Measurements from ENCODE around the gene KCNJ6. TPM values are rescaled to one million over a fixed set of nuclear protein-coding genes. Genes with fewer than 3 reads are reported as not detected.
"Not testable (repeated sequence)": the region's sequence is repeated elsewhere in the genome, so short reads cannot be mapped to it uniquely, and the experiment has no call there.

KCNJ6 gene
- total and polyA plus RNA-seq, 4 donors = 0.01 TPM; not detected in 3

- no peak for TF ChIP-seq MAX (IDR thresholded peaks at IDR 0.05)
- no peak for TF ChIP-seq FOXA2 (IDR thresholded peaks at IDR 0.05)
- TF ChIP-seq REST (IDR thresholded peaks at IDR 0.05) = no peak
These were observed 336.9 kb downstream of the KCNJ6 start (continued) for GRCh38 chr21:37579356-37579755.

- Histone ChIP-seq H3K9ac (ENCODE audit: low read depth in 1 of 2, low read length in 2 of 2) (no peak overlapping the region), H3K4me3 (ENCODE audit: low read depth in 1 of 3, low read length in 3 of 3) (no peak overlapping the region), H3K27ac (ENCODE audit: low read depth in 1 of 2, low read length in 2 of 2) (no peak overlapping the region), H3K4me1 (ENCODE audit: control insufficient read depth in 4 of 4, insufficient read depth in 4 of 4, low read length in 3 of 4) (no peaks in the 10 kb centered on the region), H3K27me3 (ENCODE audit: control insufficient read depth in 4 of 4, insufficient read depth in 4 of 4, low read length in 3 of 4) (no peaks in the 10 kb centered on the region), H3K9me3 (ENCODE audit: control insufficient read depth in 4 of 4, low read length in 3 of 4) (peaks cover 0 to 7% (median 0%) of the 10 kb centered on the region in 4 donors), H3K36me3 (ENCODE audit: control insufficient read depth in 4 of 4, insufficient read depth in 3 of 4, low read depth in 1 of 4, low read length in 3 of 4) (no peaks in the 10 kb centered on the region)
- no peak for DNase-seq (ENCODE audit: low spot score)
- WGBS = 92% methylated on average over 2 of the region's 2 CpGs
- TF ChIP-seq RAD21 (IDR thresholded peaks at IDR 0.05) (no peak), RXRA (IDR thresholded peaks at IDR 0.05) (no peak), JUND (IDR thresholded peaks at IDR 0.05) (no peak), ZBTB33 (IDR thresholded peaks at IDR 0.05) (no peak), EGR1 (IDR thresholded peaks at IDR 0.05; ENCODE audit: low read depth in 2 of 2) (no peak), NR2F2 (IDR thresholded peaks at IDR 0.05) (no peak), SP1 (IDR thresholded peaks at IDR 0.05) (no peak), MAX (IDR thresholded peaks at IDR 0.05) (no peak), YY1 (IDR thresholded peaks at IDR 0.05) (no peak), CTCF (IDR thresholded peaks at IDR 0.05; ENCODE audit: low read depth, low read length, missing input control) (no peak), TAF1 (conservative IDR thresholded peaks at IDR 0.05) (no peak), HNF4A (conservative IDR thresholded peaks at IDR 0.05) (no peak), GABPA (IDR thresholded peaks at IDR 0.05 in 1 of 2, conservative IDR thresholded peaks at IDR 0.05 in 1 of 2) (no peak), ATF3 (IDR thresholded peaks at IDR 0.05) (no peak)
These were observed 337.7 kb downstream of the KCNJ6 start for GRCh38 chr21:37578471-37579126.

GRCh38 chr21:37576929-37577328 lies 339.3 kb downstream of the KCNJ6 start:
- WGBS = 100% methylated on average over 1 of the region's 1 CpG
- not testable (repeated sequence) for H3K36me3 ChIP-seq (ENCODE audit: control insufficient read depth in 4 of 4, insufficient read depth in 3 of 4, low read depth in 1 of 4, low read length in 3 of 4)

More at GRCh38 chr21:37576929-37577328, 339.3 kb downstream of the KCNJ6 start:
- not testable (repeated sequence) for H3K4me1 ChIP-seq (ENCODE audit: control insufficient read depth in 4 of 4, insufficient read depth in 4 of 4, low read length in 3 of 4); H3K9me3 ChIP-seq (ENCODE audit: control insufficient read depth in 4 of 4, low read length in 3 of 4); H3K4me3 ChIP-seq (ENCODE audit: low read depth in 1 of 3, low read length in 3 of 3); DNase-seq (ENCODE audit: low spot score); H3K27ac ChIP-seq (ENCODE audit: low read depth in 1 of 2, low read length in 2 of 2); H3K9ac ChIP-seq (ENCODE audit: low read depth in 1 of 2, low read length in 2 of 2); H3K27me3 ChIP-seq (ENCODE audit: control insufficient read depth in 4 of 4, insufficient read depth in 4 of 4, low read length in 3 of 4)

Measured in liver (tissue), 9 donors.